Measurements from ENCODE around the gene SNX19.

Gene SNX19

GRCh38 chr11:130839981-130840666, 76.2 kb downstream of the SNX19 start:
- DNase-seq: no peak

- no peak for DNase-seq
Measured at GRCh38 chr11:130837194-130837593, 79.1 kb downstream of the SNX19 start.

GRCh38 chr11:130834886-130835285, 81.4 kb downstream of the SNX19 start:
- DNase-seq: no peak

GRCh38 chr11:130832566-130833425, 83.5 kb downstream of the SNX19 start:
- no peak for DNase-seq

GRCh38 chr11:130831976-130832375, 84.3 kb downstream of the SNX19 start:
- DNase-seq: no peak

- peak in 1 of 3 experiments; percentile 30 for DNase-seq
Measured at GRCh38 chr11:130831506-130831905, 84.8 kb downstream of the SNX19 start.

- DNase-seq: no peak
Measured at GRCh38 chr11:130830566-130830965, 85.7 kb downstream of the SNX19 start.

- DNase-seq: no peak
Measured at GRCh38 chr11:130829920-130830511, 86.3 kb downstream of the SNX19 start.

GRCh38 chr11:130828741-130829140, 87.5 kb downstream of the SNX19 start:
- no peak for DNase-seq

- peak in 1 of 3 experiments; percentile 19 for DNase-seq
Measured at GRCh38 chr11:130827451-130828377, 88.6 kb downstream of the SNX19 start.

- DNase-seq: no peak
Measured at GRCh38 chr11:130826572-130826971, 89.7 kb downstream of the SNX19 start.

- no peak for DNase-seq
Measured at GRCh38 chr11:130825983-130826382, 90.3 kb downstream of the SNX19 start.

GRCh38 chr11:130825561-130825960, 90.7 kb downstream of the SNX19 start:
- DNase-seq: no peak

Data from NCI-H1417 (cell line).